OCI-LY7 (cell line): ENCODE data around the gene TEX101. TPM values are rescaled to one million over a fixed set of nuclear protein-coding genes. Genes with fewer than 3 reads are reported as not detected.
"Not testable (repeated sequence)": the region's sequence is repeated elsewhere in the genome, so short reads cannot be mapped to it uniquely, and the experiment has no call there.

Source experiments
- BruUV-seq: library from RNA; stranded (reverse); fragments of 400-500 nt; replicated peaks from 2 replicates; lab custom pipeline; 2021; lab: Mats Ljungman, UMichigan
- CTCF ChIA-PET: fragments of 300-600 bp; sonication (Branson Sonifier 250); formaldehyde crosslinking; loops from one replicate; lab custom pipeline; 2022; ENCODE audit warnings: antibody characterized with exemption; ENCODE audit not compliant: unreplicated experiment; lab: Charles Lee
- POLR2A ChIA-PET: fragments of 300-600 bp; sonication (Branson Sonifier 250); formaldehyde crosslinking; loops from one replicate; lab custom pipeline; 2022; ENCODE audit warnings: antibody characterized with exemption; lab: Charles Lee
- DNase-seq: peaks from one replicate; pipeline ENCODE4 v3.0.0-alpha.2; 2015; ENCODE audit warnings: low spot score
- H2AFZ ChIP-seq: fragments of 200-600 bp; sonication (generic), shearing (Covaris generic); 2 replicates; pipeline ENCODE4 v1.6.1; 2014; ENCODE audit warnings: mild to moderate bottlenecking, antibody characterized with exemption, low read length, moderate library complexity
- H3K27ac ChIP-seq: fragments of 200-600 bp; sonication (generic); 2 replicates; pipeline ENCODE4 v1.5.1; 2014; ENCODE audit warnings: mixed run types, low read depth, mild to moderate bottlenecking, moderate library complexity, low read length, inconsistent platforms; ENCODE audit not compliant: poor library complexity, severe bottlenecking
- H3K36me3 ChIP-seq: fragments of 200-600 bp; sonication (generic); 2 replicates; pipeline ENCODE4 v1.6.1; 2014; ENCODE audit warnings: mild to moderate bottlenecking, antibody characterized with exemption, low read length, moderate library complexity, mixed read lengths; ENCODE audit not compliant: insufficient read depth
- H3K4me1 ChIP-seq: fragments of 200-600 bp; sonication (generic); 2 replicates; pipeline ENCODE4 v1.5.1; 2014; ENCODE audit warnings: mild to moderate bottlenecking, low read length; ENCODE audit not compliant: insufficient read depth, poor library complexity, severe bottlenecking
- H3K4me2 ChIP-seq: fragments of 200-600 bp; sonication (generic); 2 replicates; pipeline ENCODE4 v1.6.1; 2014; ENCODE audit warnings: mild to moderate bottlenecking, low read length
- H3K4me3 ChIP-seq: fragments of 200-600 bp; sonication (generic); 2 replicates; pipeline ENCODE4 v1.5.1; 2014; ENCODE audit warnings: mild to moderate bottlenecking, low read depth, low read length; ENCODE audit not compliant: poor library complexity, severe bottlenecking
- H3K79me2 ChIP-seq: fragments of 200-600 bp; sonication (generic); 2 replicates; pipeline ENCODE4 v1.6.1; 2016; ENCODE audit warnings: low read depth, mild to moderate bottlenecking, low read length, moderate library complexity, mixed read lengths; ENCODE audit not compliant: insufficient read depth
- H3K9me2 ChIP-seq: fragments of 200-600 bp; sonication (generic); 2 replicates; pipeline ENCODE4 v1.6.1; 2016; ENCODE audit warnings: mild to moderate bottlenecking, low read length, mixed read lengths; ENCODE audit not compliant: insufficient read depth
- H3K9me3 ChIP-seq: fragments of 200-600 bp; sonication (generic); 2 replicates; pipeline ENCODE4 v1.6.1; 2014; ENCODE audit warnings: mild to moderate bottlenecking, mixed run types, low read length, mixed read lengths
- H4K20me1 ChIP-seq: fragments of 200-600 bp; sonication (generic); 2 replicates; pipeline ENCODE4 v1.6.1; 2014; ENCODE audit warnings: mild to moderate bottlenecking, antibody characterized with exemption, low read length, moderate library complexity, mixed read lengths; ENCODE audit not compliant: insufficient read depth
- EZH2phosphoT487 ChIP-seq: fragments of 200-600 bp; sonication (generic); IDR thresholded peaks from 2 replicates; pipeline ENCODE4 v1.6.1; 2018; ENCODE audit warnings: low read depth, borderline replicate concordance, mild to moderate bottlenecking, mixed run types, antibody characterized with exemption, low read length, moderate library complexity, mixed read lengths
- intact Hi-C: fragments of 100-400 bp; cut with micrococcal nuclease; formaldehyde crosslinking; loops from one replicate; pipeline ENCODE4 v1.10.0; 2022; ENCODE audit not compliant: unreplicated experiment
- total RNA-seq, 2 experiments: library from RNA; depleted of rRNA in 1 of 2; stranded (reverse); fragments of >200 nt in 1 of 2; shearing (Covaris generic) in 1 of 2; gene quantifications; 2 replicates each; pipeline ENCODE4 v1.2.3, GENCODE V29; 2014 to 2022
- TF ChIP-seq, protein P1 (sequence below): fragments of 200-600 bp; sonication (generic); conservative IDR thresholded peaks from 2 replicates; pipeline ENCODE4 v1.5.1; 2014; ENCODE audit warnings: mild to moderate bottlenecking, antibody characterized with exemption, low read length, moderate library complexity, mixed read lengths

The TEX101 gene
- total RNA-seq, 2 experiments from 2014 or later, result not detected

DNA sequence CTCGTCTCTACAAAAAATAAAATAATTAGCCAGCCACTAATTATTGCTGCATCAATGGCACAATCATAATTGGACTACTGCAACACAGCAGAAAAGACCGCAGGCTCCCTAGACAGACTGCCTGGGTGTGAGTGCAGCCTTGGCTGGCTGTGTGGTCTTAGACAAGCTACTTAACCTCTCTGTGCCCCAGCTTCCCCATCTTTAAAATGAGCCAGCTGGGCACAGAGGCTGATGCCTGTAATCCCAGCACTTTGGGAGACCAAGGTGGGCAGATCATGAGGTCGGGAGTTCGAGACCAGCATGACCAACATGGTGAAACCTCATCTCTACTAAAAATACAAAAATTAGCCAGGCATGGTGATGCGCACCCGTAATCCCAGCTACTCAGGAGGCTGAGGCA is 19.0 kb downstream of the TEX101 start:
- no TSS peak for BruUV-seq
- H3K79me2 ChIP-seq, result no peaks in the 10 kb centered on the region
- no peaks in the 10 kb centered on the region for H3K9me2 ChIP-seq
- H3K4me2 ChIP-seq, result no peak overlapping the region
- H3K27ac ChIP-seq, result no peak overlapping the region
- DNase-seq, result no peak
- ChIA-PET POLR2A (no interaction called here), CTCF (no interaction called here)
- TF ChIP-seq, protein P1, sequence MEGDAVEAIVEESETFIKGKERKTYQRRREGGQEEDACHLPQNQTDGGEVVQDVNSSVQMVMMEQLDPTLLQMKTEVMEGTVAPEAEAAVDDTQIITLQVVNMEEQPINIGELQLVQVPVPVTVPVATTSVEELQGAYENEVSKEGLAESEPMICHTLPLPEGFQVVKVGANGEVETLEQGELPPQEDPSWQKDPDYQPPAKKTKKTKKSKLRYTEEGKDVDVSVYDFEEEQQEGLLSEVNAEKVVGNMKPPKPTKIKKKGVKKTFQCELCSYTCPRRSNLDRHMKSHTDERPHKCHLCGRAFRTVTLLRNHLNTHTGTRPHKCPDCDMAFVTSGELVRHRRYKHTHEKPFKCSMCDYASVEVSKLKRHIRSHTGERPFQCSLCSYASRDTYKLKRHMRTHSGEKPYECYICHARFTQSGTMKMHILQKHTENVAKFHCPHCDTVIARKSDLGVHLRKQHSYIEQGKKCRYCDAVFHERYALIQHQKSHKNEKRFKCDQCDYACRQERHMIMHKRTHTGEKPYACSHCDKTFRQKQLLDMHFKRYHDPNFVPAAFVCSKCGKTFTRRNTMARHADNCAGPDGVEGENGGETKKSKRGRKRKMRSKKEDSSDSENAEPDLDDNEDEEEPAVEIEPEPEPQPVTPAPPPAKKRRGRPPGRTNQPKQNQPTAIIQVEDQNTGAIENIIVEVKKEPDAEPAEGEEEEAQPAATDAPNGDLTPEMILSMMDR, result no peak
- no peak for TF ChIP-seq EZH2phosphoT487
- H2AFZ ChIP-seq, result no peak overlapping the region
- peaks cover 4% of the 10 kb centered on the region for H3K4me1 ChIP-seq
- no peaks in the 10 kb centered on the region for H3K9me3 ChIP-seq
- no peaks in the 10 kb centered on the region for H3K36me3 ChIP-seq
- no peak overlapping the region for H3K4me3 ChIP-seq
- intact Hi-C loops, result loop anchor here (5.0 kb wide), 1 partner anchor 84 kb away; no protein-coding TSS in a partner anchor
- no peaks in the 10 kb centered on the region for H4K20me1 ChIP-seq

DNA sequence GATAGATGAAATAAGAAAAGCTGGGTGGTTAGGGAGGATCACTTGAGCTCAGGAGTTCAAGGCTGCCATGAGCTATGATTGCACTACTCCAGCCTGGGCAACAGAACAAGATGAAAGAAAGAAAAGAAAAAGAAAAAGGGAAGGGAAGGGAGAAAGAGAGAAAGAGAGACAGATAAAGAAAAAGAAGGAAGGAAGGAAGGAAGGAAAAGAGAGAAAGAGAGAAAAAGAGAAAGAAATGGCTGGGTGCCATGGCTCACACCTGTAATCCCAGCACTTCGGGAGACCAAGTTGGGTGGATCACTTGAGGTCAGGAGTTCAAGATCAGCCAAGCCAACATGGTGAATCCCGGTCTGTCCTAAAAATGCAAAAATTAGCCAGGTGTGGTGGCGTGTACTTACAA is 21.1 kb downstream of the TEX101 start:
- H3K79me2 ChIP-seq, result no peaks in the 10 kb centered on the region
- BruUV-seq, result no TSS peak
- POLR2A ChIA-PET, result no interaction called here
- CTCF ChIA-PET, result no interaction called here
- intact Hi-C loops, result no loop called here
- no peak overlapping the region for H3K27ac ChIP-seq
- peaks cover 7% of the 10 kb centered on the region for H3K4me1 ChIP-seq
- H3K36me3 ChIP-seq, result no peaks in the 10 kb centered on the region
- H3K4me2 ChIP-seq, result no peak overlapping the region
- H3K9me3 ChIP-seq, result no peaks in the 10 kb centered on the region
- H2AFZ ChIP-seq, result no peak overlapping the region
- no peak for TF ChIP-seq EZH2phosphoT487
- TF ChIP-seq, protein P1, result no peak
- DNase-seq, result no peak
- no peak overlapping the region for H3K4me3 ChIP-seq
- H4K20me1 ChIP-seq, result no peaks in the 10 kb centered on the region
- H3K9me2 ChIP-seq, result no peaks in the 10 kb centered on the region

DNA sequence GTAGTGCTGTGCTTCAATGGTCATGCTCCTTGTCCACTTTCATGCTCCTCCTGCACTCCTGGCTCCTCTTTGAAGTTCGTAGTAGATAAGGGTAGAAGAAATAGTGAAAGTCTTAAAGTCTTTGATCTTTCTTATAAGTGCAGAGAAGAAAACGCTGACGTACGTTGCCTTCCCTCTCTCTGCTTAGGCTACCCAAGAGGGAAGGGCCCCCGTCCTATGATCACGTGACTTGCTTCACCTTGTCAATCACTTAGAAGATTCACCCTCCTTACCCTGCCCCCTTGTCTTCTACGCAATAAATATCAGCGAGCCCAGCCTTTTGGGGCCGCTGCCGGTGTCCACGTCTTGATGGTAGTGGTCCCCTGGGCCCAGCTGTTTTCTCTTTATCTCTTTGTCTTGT is 22.6 kb downstream of the TEX101 start:
- POLR2A ChIA-PET, H3K9me2 ChIP-seq, H3K4me1 ChIP-seq, BruUV-seq, H3K4me3 ChIP-seq, H3K36me3 ChIP-seq, H2AFZ ChIP-seq, DNase-seq, CTCF ChIA-PET, H3K4me2 ChIP-seq, intact Hi-C loops, H4K20me1 ChIP-seq, H3K27ac ChIP-seq, H3K9me3 ChIP-seq, H3K79me2 ChIP-seq: not testable (repeated sequence)
